ENCODE measurements around the gene P2RX6. TPM values are rescaled to one million over a fixed set of nuclear protein-coding genes. Genes with fewer than 3 reads are reported as not detected.

P2RX6 gene
- total and polyA plus RNA-seq, 2 experiments from 2014 or later = 3.3 to 8.0 TPM

DNA sequence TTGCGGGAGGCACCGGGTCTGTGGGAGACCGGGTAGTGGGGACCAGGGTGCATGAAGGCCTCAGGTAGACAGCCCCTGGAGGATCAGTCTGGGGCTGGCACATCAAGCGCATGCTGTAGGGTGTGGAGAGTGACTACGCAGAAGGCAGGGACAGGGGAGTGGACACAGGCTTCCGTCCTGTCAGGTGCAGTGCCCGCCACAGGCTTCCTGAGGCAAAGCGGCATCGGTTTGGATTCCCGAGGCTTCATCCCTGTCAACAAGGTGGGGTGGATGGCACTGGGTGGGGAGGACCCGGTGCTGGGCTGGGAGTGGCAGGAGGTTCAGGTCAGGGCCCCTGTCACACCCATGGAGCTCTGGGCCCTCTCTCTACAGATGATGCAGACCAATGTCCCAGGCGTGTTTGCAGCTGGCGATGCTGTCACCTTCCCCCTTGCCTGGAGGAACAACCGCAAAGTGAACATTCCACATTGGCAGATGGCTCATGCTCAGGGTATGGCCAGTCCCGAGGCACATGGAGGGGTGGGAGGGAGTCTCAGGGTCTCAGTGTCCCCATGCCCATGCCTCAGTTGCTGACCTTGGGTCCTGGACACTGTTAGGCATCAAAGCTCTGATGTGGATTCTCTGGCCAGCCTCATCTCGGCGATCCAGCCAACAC is 37.3 kb upstream of the P2RX6 start:
- Histone ChIP-seq H3K79me2 (peaks cover 9% of the 10 kb centered on the region), H3K4me3 (no peak overlapping the region), H3K9me2 (replicated peaks; ENCODE audit: insufficient read depth) (no peaks in the 10 kb centered on the region), H3K27ac (no peak overlapping the region), H3K4me2 (no peak overlapping the region), H2AFZ (no peak overlapping the region), H3K27me3 (no peaks in the 10 kb centered on the region), H4K20me1 (ENCODE audit: insufficient read depth, poor library complexity, severe bottlenecking) (no peaks in the 10 kb centered on the region), H3K9me3 (ENCODE audit: low read depth) (no peaks in the 10 kb centered on the region), H3K4me1 (ENCODE audit: insufficient read depth) (peaks cover 18% of the 10 kb centered on the region), H3K36me3 (replicated peaks; ENCODE audit: insufficient read depth, low read depth) (no peaks in the 10 kb centered on the region)
- no peak for TF ChIP-seq EZH2phosphoT487 (IDR thresholded peaks at IDR 0.05; ENCODE audit: low read depth, severe bottlenecking, unreplicated experiment)
- TF ChIP-seq EZH2 (IDR thresholded peaks at IDR 0.05; ENCODE audit: borderline replicate concordance) = no peak
- TF ChIP-seq, protein P1, sequence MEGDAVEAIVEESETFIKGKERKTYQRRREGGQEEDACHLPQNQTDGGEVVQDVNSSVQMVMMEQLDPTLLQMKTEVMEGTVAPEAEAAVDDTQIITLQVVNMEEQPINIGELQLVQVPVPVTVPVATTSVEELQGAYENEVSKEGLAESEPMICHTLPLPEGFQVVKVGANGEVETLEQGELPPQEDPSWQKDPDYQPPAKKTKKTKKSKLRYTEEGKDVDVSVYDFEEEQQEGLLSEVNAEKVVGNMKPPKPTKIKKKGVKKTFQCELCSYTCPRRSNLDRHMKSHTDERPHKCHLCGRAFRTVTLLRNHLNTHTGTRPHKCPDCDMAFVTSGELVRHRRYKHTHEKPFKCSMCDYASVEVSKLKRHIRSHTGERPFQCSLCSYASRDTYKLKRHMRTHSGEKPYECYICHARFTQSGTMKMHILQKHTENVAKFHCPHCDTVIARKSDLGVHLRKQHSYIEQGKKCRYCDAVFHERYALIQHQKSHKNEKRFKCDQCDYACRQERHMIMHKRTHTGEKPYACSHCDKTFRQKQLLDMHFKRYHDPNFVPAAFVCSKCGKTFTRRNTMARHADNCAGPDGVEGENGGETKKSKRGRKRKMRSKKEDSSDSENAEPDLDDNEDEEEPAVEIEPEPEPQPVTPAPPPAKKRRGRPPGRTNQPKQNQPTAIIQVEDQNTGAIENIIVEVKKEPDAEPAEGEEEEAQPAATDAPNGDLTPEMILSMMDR (IDR thresholded peaks at IDR 0.05; ENCODE audit: poor library complexity) = no peak
- WGBS (ENCODE audit: low lambda C conversion rate, missing lambda C conversion rate) = 94% methylated on average over 16 of the region's 17 CpGs
- DNase-seq (ENCODE audit: low spot score) = no peak

DNA sequence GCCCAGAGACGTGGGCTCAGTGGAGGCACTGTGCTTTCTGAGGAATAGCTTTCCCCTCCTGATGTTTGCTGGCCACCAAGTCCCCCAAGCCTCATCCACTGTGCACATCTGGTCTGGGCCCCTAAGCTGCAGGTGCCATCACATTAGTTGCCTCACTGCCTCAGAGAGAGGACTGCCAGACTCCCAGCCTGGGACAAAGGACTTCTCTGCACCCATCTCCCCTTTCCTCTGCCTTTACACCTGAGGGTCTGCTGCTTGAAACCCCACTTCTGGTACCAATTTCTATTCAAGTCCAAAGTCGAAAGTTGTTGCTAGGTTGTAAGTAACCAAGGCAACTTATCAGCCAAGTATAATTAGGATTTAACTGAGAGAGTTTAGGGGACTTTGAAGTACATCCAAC is 36.5 kb upstream of the P2RX6 start:
- Histone ChIP-seq H4K20me1 (ENCODE audit: insufficient read depth, poor library complexity, severe bottlenecking) (no peaks in the 10 kb centered on the region), H3K36me3 (replicated peaks; ENCODE audit: insufficient read depth, low read depth) (no peaks in the 10 kb centered on the region), H3K79me2 (peaks cover 16% of the 10 kb centered on the region), H3K9me2 (replicated peaks; ENCODE audit: insufficient read depth) (no peaks in the 10 kb centered on the region), H3K4me3 (no peak overlapping the region), H2AFZ (no peak overlapping the region), H3K4me2 (no peak overlapping the region), H3K9me3 (ENCODE audit: low read depth) (no peaks in the 10 kb centered on the region), H3K4me1 (ENCODE audit: insufficient read depth) (peaks cover 22% of the 10 kb centered on the region), H3K27ac (no peak overlapping the region), H3K27me3 (no peaks in the 10 kb centered on the region)
- TF ChIP-seq EZH2phosphoT487 (IDR thresholded peaks at IDR 0.05; ENCODE audit: low read depth, severe bottlenecking, unreplicated experiment) = no peak
- no peak for TF ChIP-seq EZH2 (IDR thresholded peaks at IDR 0.05; ENCODE audit: borderline replicate concordance)
- TF ChIP-seq, protein P1 (IDR thresholded peaks at IDR 0.05; ENCODE audit: poor library complexity) = no peak
- no peak for DNase-seq (ENCODE audit: low spot score)
- 97% methylated on average over 2 of the region's 2 CpGs for WGBS (ENCODE audit: low lambda C conversion rate, missing lambda C conversion rate)

DNA sequence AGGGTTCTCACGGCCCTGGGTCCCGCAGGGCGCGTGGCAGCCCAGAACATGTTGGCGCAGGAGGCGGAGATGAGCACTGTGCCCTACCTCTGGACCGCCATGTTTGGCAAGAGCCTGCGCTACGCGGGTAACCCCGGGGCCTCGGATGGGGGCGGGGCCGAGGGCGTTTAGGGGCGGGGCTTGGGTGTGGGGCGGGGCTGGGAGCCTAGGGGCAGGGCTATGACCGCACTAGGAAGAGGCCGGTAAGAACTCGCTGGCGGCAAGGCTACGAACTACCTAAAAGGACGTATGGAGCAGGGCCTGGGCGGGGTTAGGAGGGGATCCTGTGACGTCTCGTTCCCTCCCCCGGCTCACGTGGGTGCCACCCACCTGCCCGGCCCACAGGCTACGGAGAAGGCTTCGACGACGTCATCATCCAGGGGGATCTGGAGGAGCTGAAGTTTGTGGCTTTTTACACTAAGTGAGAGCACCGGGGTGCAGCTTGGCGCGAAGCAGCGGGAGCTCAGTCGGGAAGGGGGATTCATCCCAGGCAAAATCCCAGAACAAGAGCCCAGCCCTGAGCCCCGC is 35.6 kb upstream of the P2RX6 start:
- H3K36me3 ChIP-seq (replicated peaks; ENCODE audit: insufficient read depth, low read depth) = no peaks in the 10 kb centered on the region
- H2AFZ ChIP-seq = no peak overlapping the region
- peaks cover 23% of the 10 kb centered on the region for H3K4me1 ChIP-seq (ENCODE audit: insufficient read depth)
- no peak overlapping the region for H3K4me3 ChIP-seq
- H3K27me3 ChIP-seq = no peaks in the 10 kb centered on the region
- peaks cover 18% of the 10 kb centered on the region for H3K79me2 ChIP-seq
- no peaks in the 10 kb centered on the region for H3K9me3 ChIP-seq (ENCODE audit: low read depth)
- peak; percentile 91 for DNase-seq (ENCODE audit: low spot score)
- WGBS (ENCODE audit: low lambda C conversion rate, missing lambda C conversion rate) = 19% methylated on average over 35 of the region's 39 CpGs
- H3K4me2 ChIP-seq = peak overlapping the region; percentile 57
- no peak overlapping the region for H3K27ac ChIP-seq
- TF ChIP-seq, protein P1 (IDR thresholded peaks at IDR 0.05; ENCODE audit: poor library complexity) = no peak
- TF ChIP-seq EZH2phosphoT487 (IDR thresholded peaks at IDR 0.05; ENCODE audit: low read depth, severe bottlenecking, unreplicated experiment) (no peak), EZH2 (IDR thresholded peaks at IDR 0.05; ENCODE audit: borderline replicate concordance) (no peak)
- H3K9me2 ChIP-seq (replicated peaks; ENCODE audit: insufficient read depth) = no peaks in the 10 kb centered on the region
- H4K20me1 ChIP-seq (ENCODE audit: insufficient read depth, poor library complexity, severe bottlenecking) = no peaks in the 10 kb centered on the region

All from hepatocyte (in vitro differentiated cells).